Vagina (tissue), 2 donors: ENCODE results near the gene NXPH3. TPM values are rescaled to one million over a fixed set of nuclear protein-coding genes. Genes with fewer than 3 reads are reported as not detected.

ENCODE experiments used
- DNase-seq, 2 donors: peaks; one replicate each; pipeline ENCODE4 v3.0.0-alpha.2; 2017; ENCODE audit errors: extremely low spot score in 2 of 2
- H3K27ac ChIP-seq: fragments of 200-600 bp; sonication (generic); one replicate; pipeline ENCODE4 v1.5.1; 2019
- H3K27me3 ChIP-seq: fragments of 200-600 bp; sonication (generic); one replicate; pipeline ENCODE4 v1.5.1; 2019
- H3K36me3 ChIP-seq, 2 donors: fragments of 200-600 bp; sonication (generic); one replicate each; pipeline ENCODE4 v1.5.1; 2017 to 2019
- H3K4me1 ChIP-seq: fragments of 200-600 bp; sonication (generic); one replicate; pipeline ENCODE4 v1.5.1; 2019
- H3K4me3 ChIP-seq, 2 donors: fragments of 200-600 bp; sonication (generic); 1 replicate in 1 of 2; 2 replicates in 1 of 2; pipeline ENCODE4 v1.5.1; 2016 to 2019
- H3K9me3 ChIP-seq: fragments of 200-600 bp; sonication (generic); one replicate; pipeline ENCODE4 v1.5.1; 2019
- CTCF ChIP-seq, 3 experiments: fragments of 450-650 bp in 2 of 3; fragments of 200-600 bp in 1 of 3; sonication (generic) in 1 of 3; IDR thresholded peaks; one replicate each; pipeline ENCODE4 v1.5.1; 2017 to 2019; ENCODE audit warnings: antibody characterized with exemption in 3 of 3, mild to moderate bottlenecking in 2 of 3, moderate library complexity in 2 of 3
- POLR2A ChIP-seq, 2 donors: fragments of 450-650 bp; IDR thresholded peaks; one replicate each; pipeline ENCODE4 v1.6.1; 2017; ENCODE audit warnings: antibody characterized with exemption in 2 of 2, mild to moderate bottlenecking in 2 of 2, moderate library complexity in 2 of 2
- POLR2AphosphoS5 ChIP-seq, 2 donors: sonication (generic); formaldehyde crosslinking; IDR thresholded peaks; one replicate each; pipeline ENCODE4 v1.9.0; 2017; ENCODE audit warnings: antibody characterized with exemption in 2 of 2, mild to moderate bottlenecking in 2 of 2, low read depth in 1 of 2; ENCODE audit not compliant: insufficient read depth in 1 of 2
- intact Hi-C: fragments of 100-400 bp; cut with DNase I; formaldehyde crosslinking; loops from one replicate; pipeline ENCODE4 v1.15.1; 2023
- total RNA-seq: library from RNA; depleted of rRNA; stranded (reverse); fragments of >200 nt; gene quantifications from one replicate; pipeline ENCODE4 v1.2.3, GENCODE V29; 2016

Gene NXPH3
- total RNA-seq, 1 donor from 2014 or later, result 18.4 TPM

DNA sequence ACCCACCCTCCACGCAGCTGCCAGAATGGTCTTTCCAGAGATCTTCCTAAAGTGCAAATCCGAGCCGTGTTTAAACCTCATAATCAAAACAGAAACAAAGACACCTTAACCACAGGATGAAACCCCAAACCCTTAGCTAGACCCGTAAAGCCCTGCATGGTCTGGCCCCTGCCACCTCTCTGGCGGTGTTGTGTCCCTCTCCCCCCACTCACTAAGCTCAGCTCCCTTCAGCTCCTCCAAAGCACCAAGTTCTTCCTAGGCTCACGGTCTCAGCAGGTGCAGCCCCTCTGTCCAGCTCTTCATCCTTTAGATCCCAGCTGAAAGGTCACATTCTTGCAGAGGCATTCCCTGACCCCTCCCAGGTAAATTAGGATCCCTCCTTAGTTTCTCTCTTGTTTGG lies 4.4 kb upstream of the NXPH3 start:
- no peaks in the 10 kb centered on the region for H3K9me3 ChIP-seq
- no peak overlapping the region for H3K27ac ChIP-seq
- DNase-seq, result no peak
- H3K27me3 ChIP-seq, result no peaks in the 10 kb centered on the region
- TF ChIP-seq POLR2A (IDR thresholded peaks at IDR 0.05) (no peak), POLR2AphosphoS5 (IDR thresholded peaks at IDR 0.05; ENCODE audit: insufficient read depth in 1 of 2, low read depth in 1 of 2) (no peak)
- intact Hi-C loops, result loop anchor here (10.0 kb wide), 1 partner anchor 284 kb away; no protein-coding TSS in a partner anchor
- peaks cover 39% of the 10 kb centered on the region for H3K4me1 ChIP-seq
- H3K36me3 ChIP-seq, result no peaks in the 10 kb centered on the region
- no peak overlapping the region for H3K4me3 ChIP-seq

GRCh38 chr17:49571764-49572163 lies 3.9 kb upstream of the NXPH3 start:
- no peak for DNase-seq
- intact Hi-C loops, result loop anchor here (10.0 kb wide), 1 partner anchor 283 kb away; no protein-coding TSS in a partner anchor
- no peak overlapping the region for H3K4me3 ChIP-seq
- no peaks in the 10 kb centered on the region for H3K9me3 ChIP-seq
- no peak overlapping the region for H3K27ac ChIP-seq
- no peaks in the 10 kb centered on the region for H3K36me3 ChIP-seq
- peaks cover 37% of the 10 kb centered on the region for H3K4me1 ChIP-seq
- H3K27me3 ChIP-seq, result no peaks in the 10 kb centered on the region
- TF ChIP-seq POLR2AphosphoS5 (IDR thresholded peaks at IDR 0.05; ENCODE audit: insufficient read depth in 1 of 2, low read depth in 1 of 2), result no peak
- no peak for TF ChIP-seq CTCF (IDR thresholded peaks at IDR 0.05)
- no peak for TF ChIP-seq POLR2A (IDR thresholded peaks at IDR 0.05)

DNA sequence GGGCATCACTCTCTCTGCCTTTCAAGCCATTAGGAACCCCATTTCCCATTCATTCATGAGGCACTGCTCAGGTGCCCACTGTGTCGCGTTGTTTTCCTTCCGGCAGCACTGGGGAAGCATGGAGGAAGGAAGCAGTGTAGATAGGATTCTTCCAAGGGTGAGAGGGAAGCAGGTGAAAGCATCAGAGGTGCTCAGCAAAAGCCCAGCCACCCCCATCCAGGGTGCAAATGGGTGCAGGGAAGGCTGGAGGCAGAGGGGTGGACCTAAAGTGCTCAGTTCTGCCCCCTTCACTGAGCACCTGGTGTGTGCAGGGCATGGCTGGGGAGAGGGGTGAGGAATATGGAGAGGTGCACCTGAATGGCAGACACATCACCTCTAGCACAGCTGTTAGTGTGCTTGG lies 3.4 kb upstream of the NXPH3 start:
- H3K36me3 ChIP-seq, result no peaks in the 10 kb centered on the region

DNA sequence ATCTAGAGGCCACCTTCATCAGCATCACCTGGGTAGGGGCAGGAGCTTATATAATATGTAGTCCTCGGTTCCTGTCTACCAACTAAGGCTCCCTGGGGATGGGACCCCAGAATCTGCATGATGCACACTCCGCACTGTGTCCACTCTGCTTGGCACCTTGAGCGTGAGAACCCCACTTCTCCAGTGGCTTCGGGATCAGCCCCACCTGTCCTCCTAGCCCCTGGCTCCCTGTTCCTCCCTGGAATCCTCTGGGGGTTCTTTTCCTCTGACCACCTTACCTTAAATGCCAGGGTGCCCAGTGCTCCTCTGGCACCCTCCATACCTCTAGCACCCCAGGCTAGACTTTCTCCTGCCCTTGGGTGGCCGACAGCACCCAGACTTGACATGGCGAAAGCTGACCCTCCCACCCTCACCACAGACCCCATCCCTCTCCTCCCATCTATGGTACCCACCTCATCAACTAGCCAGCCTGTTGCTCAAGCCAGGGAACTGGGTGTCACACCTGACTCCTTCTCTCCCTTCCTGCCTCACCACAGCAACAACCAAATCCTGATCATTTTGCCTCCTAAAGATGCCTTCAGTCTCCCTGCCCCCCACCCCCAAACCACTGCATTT lies 2.8 kb upstream of the NXPH3 start:
- no peak overlapping the region for H3K4me3 ChIP-seq
- intact Hi-C loops, result loop anchor here (10.0 kb wide), 1 partner anchor 282 kb away; no protein-coding TSS in a partner anchor
- no peak for TF ChIP-seq POLR2A (IDR thresholded peaks at IDR 0.05)
- no peak for TF ChIP-seq CTCF (IDR thresholded peaks at IDR 0.05)
- no peak for TF ChIP-seq POLR2AphosphoS5 (IDR thresholded peaks at IDR 0.05; ENCODE audit: insufficient read depth in 1 of 2, low read depth in 1 of 2)
- no peaks in the 10 kb centered on the region for H3K36me3 ChIP-seq
- H3K4me1 ChIP-seq, result peaks cover 42% of the 10 kb centered on the region
- H3K27ac ChIP-seq, result no peak overlapping the region
- H3K9me3 ChIP-seq, result no peaks in the 10 kb centered on the region
- DNase-seq, result peak in 1 of 2 donors; percentile 81
- no peaks in the 10 kb centered on the region for H3K27me3 ChIP-seq

More for the DNA sequence above, 3.4 kb upstream of the NXPH3 start:
- H3K27ac ChIP-seq, result no peak overlapping the region
- no peak overlapping the region for H3K4me3 ChIP-seq
- H3K27me3 ChIP-seq, result no peaks in the 10 kb centered on the region
- H3K9me3 ChIP-seq, result no peaks in the 10 kb centered on the region
- TF ChIP-seq POLR2A (IDR thresholded peaks at IDR 0.05) (no peak), POLR2AphosphoS5 (IDR thresholded peaks at IDR 0.05; ENCODE audit: insufficient read depth in 1 of 2, low read depth in 1 of 2) (no peak)
- no peak for DNase-seq
- intact Hi-C loops, result loop anchor here (10.0 kb wide), 1 partner anchor 283 kb away; no protein-coding TSS in a partner anchor
- H3K4me1 ChIP-seq, result peaks cover 40% of the 10 kb centered on the region

DNA sequence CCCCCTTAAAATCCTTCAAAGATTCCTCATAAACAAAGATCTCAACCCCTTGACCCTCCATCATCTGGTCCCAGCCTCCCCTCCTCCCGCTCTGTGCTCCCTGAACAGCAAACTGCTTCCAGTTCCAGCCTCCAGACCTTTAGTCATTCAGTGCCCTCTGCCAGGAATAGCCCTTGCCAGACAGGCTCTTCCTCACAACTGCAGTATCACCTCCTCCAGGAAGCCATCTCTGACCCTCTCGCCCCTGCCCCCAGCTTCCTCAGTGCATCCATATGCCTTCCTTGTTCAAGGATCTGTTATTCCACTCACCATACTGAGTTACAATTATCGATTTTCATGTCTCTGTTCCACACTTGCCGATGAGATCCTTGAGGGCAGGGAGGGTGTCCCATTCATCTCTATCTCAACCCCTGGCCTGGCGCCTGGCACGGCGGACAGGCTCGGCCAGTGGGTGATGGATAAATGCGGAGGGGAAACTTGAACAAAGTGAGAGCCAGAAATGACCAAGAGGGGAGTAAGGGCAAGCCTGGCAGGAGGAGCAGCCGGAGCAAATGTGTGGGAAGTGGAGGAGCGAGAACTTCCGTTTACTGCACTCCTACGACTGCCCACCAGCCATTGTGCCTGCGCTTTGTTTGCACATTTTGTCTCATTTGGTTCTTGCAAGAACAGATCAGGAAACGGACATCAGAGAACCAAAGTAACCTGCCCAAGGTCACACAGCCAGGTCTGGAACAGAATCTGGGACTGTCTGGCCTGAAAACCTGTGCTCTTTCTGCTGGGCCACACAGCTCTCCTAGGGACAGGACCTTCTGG lies 2.0 kb upstream of the NXPH3 start:
- H3K27ac ChIP-seq, result peak overlapping the region; percentile 90
- H3K4me1 ChIP-seq, result peaks cover 45% of the 10 kb centered on the region
- H3K27me3 ChIP-seq, result no peaks in the 10 kb centered on the region
- H3K9me3 ChIP-seq, result no peaks in the 10 kb centered on the region
- intact Hi-C loops, result loop anchor here (10.0 kb wide), 1 partner anchor 281 kb away; no protein-coding TSS in a partner anchor
- DNase-seq, result no peak
- no peak overlapping the region for H3K4me3 ChIP-seq
- TF ChIP-seq POLR2AphosphoS5 (IDR thresholded peaks at IDR 0.05; ENCODE audit: insufficient read depth in 1 of 2, low read depth in 1 of 2) (no peak), CTCF (IDR thresholded peaks at IDR 0.05) (no peak), POLR2A (IDR thresholded peaks at IDR 0.05) (no peak)
- no peaks in the 10 kb centered on the region for H3K36me3 ChIP-seq
